Liver (tissue), 9 donors: ENCODE results near the gene ZNF284. TPM values are rescaled to one million over a fixed set of nuclear protein-coding genes. Genes with fewer than 3 reads are reported as not detected.
A peak's percentile ranks its signal among the peaks of the same experiment; 100 is the strongest.

ENCODE experiments used
- DNase-seq: peaks from one replicate; pipeline ENCODE4 v3.0.0-alpha.2; 2017; ENCODE audit warnings: low spot score
- H3K27ac ChIP-seq, 2 donors: one replicate each; pipeline ENCODE4 v1.7.0; 2013; ENCODE audit warnings: inconsistent platforms in 2 of 2, low read length in 2 of 2, control low read depth in 1 of 2, low read depth in 1 of 2, mild to moderate bottlenecking in 1 of 2
- H3K27me3 ChIP-seq, 4 donors: one replicate each; pipeline versions ENCODE4 v1.6.1 to v1.7.0; 2013; ENCODE audit warnings: low read length in 3 of 4, inconsistent platforms in 1 of 4, mild to moderate bottlenecking in 1 of 4, moderate library complexity in 1 of 4; ENCODE audit not compliant: control insufficient read depth in 4 of 4, insufficient read depth in 4 of 4
- H3K36me3 ChIP-seq, 4 donors: one replicate each; pipeline versions ENCODE4 v1.6.1 to v1.7.0; 2013; ENCODE audit warnings: low read length in 3 of 4, mild to moderate bottlenecking in 3 of 4, low read depth in 1 of 4, moderate library complexity in 1 of 4; ENCODE audit not compliant: control insufficient read depth in 4 of 4, insufficient read depth in 3 of 4
- H3K4me1 ChIP-seq, 4 donors: one replicate each; pipeline versions ENCODE4 v1.6.1 to v1.7.0; 2013; ENCODE audit warnings: low read length in 3 of 4, mild to moderate bottlenecking in 3 of 4, moderate library complexity in 1 of 4; ENCODE audit not compliant: control insufficient read depth in 4 of 4, insufficient read depth in 4 of 4
- H3K4me3 ChIP-seq, 3 donors: one replicate each; pipeline versions ENCODE4 v1.6.1 to v1.7.0; 2013; ENCODE audit warnings: low read length in 3 of 3, control low read depth in 1 of 3, low read depth in 1 of 3, mild to moderate bottlenecking in 1 of 3
- H3K9ac ChIP-seq, 2 donors: one replicate each; pipeline ENCODE4 v1.7.0; 2013; ENCODE audit warnings: low read length in 2 of 2, mild to moderate bottlenecking in 2 of 2, moderate library complexity in 2 of 2, control low read depth in 1 of 2, low read depth in 1 of 2
- H3K9me3 ChIP-seq, 4 donors: one replicate each; pipeline versions ENCODE4 v1.6.1 to v1.7.0; 2013; ENCODE audit warnings: low read length in 3 of 4; ENCODE audit not compliant: control insufficient read depth in 4 of 4
- ATF3 ChIP-seq: IDR thresholded peaks from 2 replicates; pipeline ENCODE4 v1.6.1; 2016; ENCODE audit warnings: antibody characterized with exemption
- CTCF ChIP-seq: fragments of 150-350 bp; IDR thresholded peaks from 2 replicates; pipeline ENCODE4 v1.5.1; 2017; ENCODE audit warnings: improper control_type of control experiment, low read depth, low read length; ENCODE audit not compliant: missing input control
- EGR1 ChIP-seq, 2 donors: IDR thresholded peaks; 2 replicates each; pipeline ENCODE4 v1.6.1; 2016 to 2018; ENCODE audit warnings: antibody characterized with exemption in 2 of 2, low read depth in 2 of 2
- FOXA1 ChIP-seq: IDR thresholded peaks from 2 replicates; pipeline ENCODE4 v1.6.1; 2016; ENCODE audit warnings: antibody characterized with exemption
- FOXA2 ChIP-seq: IDR thresholded peaks from 2 replicates; pipeline ENCODE4 v1.6.1; 2016; ENCODE audit warnings: antibody characterized with exemption
- GABPA ChIP-seq, 2 donors: IDR thresholded peaks in 1 of 2; conservative IDR thresholded peaks in 1 of 2; 2 replicates each; pipeline ENCODE4 v1.6.1; 2016; ENCODE audit warnings: antibody characterized with exemption in 2 of 2, mild to moderate bottlenecking in 1 of 2, moderate library complexity in 1 of 2
- HNF4A ChIP-seq, 2 donors: conservative IDR thresholded peaks; 2 replicates each; pipeline ENCODE4 v1.6.1; 2016; ENCODE audit warnings: antibody characterized with exemption in 2 of 2, mild to moderate bottlenecking in 2 of 2
- HNF4G ChIP-seq: IDR thresholded peaks from 2 replicates; pipeline ENCODE4 v1.6.1; 2016; ENCODE audit warnings: antibody characterized with exemption
- JUND ChIP-seq, 2 donors: IDR thresholded peaks; 2 replicates each; pipeline ENCODE4 v1.6.1; 2016; ENCODE audit warnings: antibody characterized with exemption in 2 of 2
- NR2F2 ChIP-seq: IDR thresholded peaks from 2 replicates; pipeline ENCODE4 v1.6.1; 2016; ENCODE audit warnings: antibody characterized with exemption
- RAD21 ChIP-seq, 2 donors: IDR thresholded peaks; 2 replicates each; pipeline ENCODE4 v1.6.1; 2016; ENCODE audit warnings: antibody characterized with exemption in 2 of 2, mild to moderate bottlenecking in 2 of 2
- RXRA ChIP-seq, 2 donors: IDR thresholded peaks; 2 replicates each; pipeline ENCODE4 v1.6.1; 2017 to 2018; ENCODE audit warnings: antibody characterized with exemption in 2 of 2, mild to moderate bottlenecking in 1 of 2
- SP1 ChIP-seq: IDR thresholded peaks from 2 replicates; pipeline ENCODE4 v1.6.1; 2018; ENCODE audit warnings: antibody characterized with exemption, mild to moderate bottlenecking
- TAF1 ChIP-seq: conservative IDR thresholded peaks from 2 replicates; pipeline ENCODE4 v1.6.1; 2016; ENCODE audit warnings: antibody characterized with exemption, mild to moderate bottlenecking
- YY1 ChIP-seq: IDR thresholded peaks from 2 replicates; pipeline ENCODE4 v1.6.1; 2016; ENCODE audit warnings: antibody characterized with exemption, mild to moderate bottlenecking
- WGBS: extraction: QIAGEN DNeasy Blood & Tissue Kit; methylation state at CpG from one replicate; pipeline ENCODE4 v1.1.7; 2013; 5-methylcytosine and 5-hydroxymethylcytosine counted together
- polyA plus RNA-seq, 2 donors: library from polyadenylated mRNA; stranded (reverse) in 1 of 2; unstranded in 1 of 2; fragments of 200-250 nt in 1 of 2; fragments of >200 nt in 1 of 2; fragmentation: Nextera tagmentation in 1 of 2; extraction: Ambion mirVana in 1 of 2; gene quantifications; one replicate each; pipeline versions ENCODE4 v1.2.1 to v1.2.3, GENCODE V29; 2013 to 2015
- total RNA-seq, 2 donors: library from RNA; depleted of rRNA; stranded (reverse); fragments of >200 nt; gene quantifications; one replicate each; pipeline ENCODE4 v1.2.3, GENCODE V29; 2014
- TF ChIP-seq, protein P1 (sequence below): IDR thresholded peaks from 2 replicates; pipeline ENCODE4 v1.6.1; 2016; ENCODE audit warnings: antibody characterized with exemption
- TF ChIP-seq, protein P2 (sequence below): IDR thresholded peaks from 2 replicates; pipeline ENCODE4 v1.6.1; 2016; ENCODE audit warnings: antibody characterized with exemption, mild to moderate bottlenecking
- donor health status: healthy.
- donor health status: healthy.
- donor health status: healthy.
- donor health status: healthy.
- donor health status: healthy.

Gene ZNF284
- total and polyA plus RNA-seq, 4 donors, result 0.32 to 1.0 (median 0.61) TPM

- H3K27ac ChIP-seq, result no peak overlapping the region
- DNase-seq, result no peak
- H3K9ac ChIP-seq, result no peak overlapping the region
- H3K4me3 ChIP-seq, result peak overlapping the region in 2 of 3 donors; percentile 39 to 57
- TF ChIP-seq TAF1 (no peak), SP1 (no peak), FOXA1 (no peak), RXRA (IDR thresholded peaks at IDR 0.05) (no peak), YY1 (no peak), GABPA (IDR thresholded peaks at IDR 0.05 in 1 of 2, conservative IDR thresholded peaks at IDR 0.05 in 1 of 2) (no peak), EGR1 (IDR thresholded peaks at IDR 0.05; ENCODE audit: low read depth in 2 of 2) (no peak), FOXA2 (no peak), HNF4G (no peak), NR2F2 (no peak), ATF3 (no peak), HNF4A (conservative IDR thresholded peaks at IDR 0.05) (no peak), CTCF (no peak), RAD21 (IDR thresholded peaks at IDR 0.05) (no peak)
- TF ChIP-seq, protein P1, sequence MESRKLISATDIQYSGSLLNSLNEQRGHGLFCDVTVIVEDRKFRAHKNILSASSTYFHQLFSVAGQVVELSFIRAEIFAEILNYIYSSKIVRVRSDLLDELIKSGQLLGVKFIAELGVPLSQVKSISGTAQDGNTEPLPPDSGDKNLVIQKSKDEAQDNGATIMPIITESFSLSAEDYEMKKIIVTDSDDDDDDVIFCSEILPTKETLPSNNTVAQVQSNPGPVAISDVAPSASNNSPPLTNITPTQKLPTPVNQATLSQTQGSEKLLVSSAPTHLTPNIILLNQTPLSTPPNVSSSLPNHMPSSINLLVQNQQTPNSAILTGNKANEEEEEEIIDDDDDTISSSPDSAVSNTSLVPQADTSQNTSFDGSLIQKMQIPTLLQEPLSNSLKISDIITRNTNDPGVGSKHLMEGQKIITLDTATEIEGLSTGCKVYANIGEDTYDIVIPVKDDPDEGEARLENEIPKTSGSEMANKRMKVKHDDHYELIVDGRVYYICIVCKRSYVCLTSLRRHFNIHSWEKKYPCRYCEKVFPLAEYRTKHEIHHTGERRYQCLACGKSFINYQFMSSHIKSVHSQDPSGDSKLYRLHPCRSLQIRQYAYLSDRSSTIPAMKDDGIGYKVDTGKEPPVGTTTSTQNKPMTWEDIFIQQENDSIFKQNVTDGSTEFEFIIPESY, result no peak
- TF ChIP-seq, protein P2, sequence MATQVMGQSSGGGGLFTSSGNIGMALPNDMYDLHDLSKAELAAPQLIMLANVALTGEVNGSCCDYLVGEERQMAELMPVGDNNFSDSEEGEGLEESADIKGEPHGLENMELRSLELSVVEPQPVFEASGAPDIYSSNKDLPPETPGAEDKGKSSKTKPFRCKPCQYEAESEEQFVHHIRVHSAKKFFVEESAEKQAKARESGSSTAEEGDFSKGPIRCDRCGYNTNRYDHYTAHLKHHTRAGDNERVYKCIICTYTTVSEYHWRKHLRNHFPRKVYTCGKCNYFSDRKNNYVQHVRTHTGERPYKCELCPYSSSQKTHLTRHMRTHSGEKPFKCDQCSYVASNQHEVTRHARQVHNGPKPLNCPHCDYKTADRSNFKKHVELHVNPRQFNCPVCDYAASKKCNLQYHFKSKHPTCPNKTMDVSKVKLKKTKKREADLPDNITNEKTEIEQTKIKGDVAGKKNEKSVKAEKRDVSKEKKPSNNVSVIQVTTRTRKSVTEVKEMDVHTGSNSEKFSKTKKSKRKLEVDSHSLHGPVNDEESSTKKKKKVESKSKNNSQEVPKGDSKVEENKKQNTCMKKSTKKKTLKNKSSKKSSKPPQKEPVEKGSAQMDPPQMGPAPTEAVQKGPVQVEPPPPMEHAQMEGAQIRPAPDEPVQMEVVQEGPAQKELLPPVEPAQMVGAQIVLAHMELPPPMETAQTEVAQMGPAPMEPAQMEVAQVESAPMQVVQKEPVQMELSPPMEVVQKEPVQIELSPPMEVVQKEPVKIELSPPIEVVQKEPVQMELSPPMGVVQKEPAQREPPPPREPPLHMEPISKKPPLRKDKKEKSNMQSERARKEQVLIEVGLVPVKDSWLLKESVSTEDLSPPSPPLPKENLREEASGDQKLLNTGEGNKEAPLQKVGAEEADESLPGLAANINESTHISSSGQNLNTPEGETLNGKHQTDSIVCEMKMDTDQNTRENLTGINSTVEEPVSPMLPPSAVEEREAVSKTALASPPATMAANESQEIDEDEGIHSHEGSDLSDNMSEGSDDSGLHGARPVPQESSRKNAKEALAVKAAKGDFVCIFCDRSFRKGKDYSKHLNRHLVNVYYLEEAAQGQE, result no peak
- 93% methylated on average over 1 of the region's 1 CpG for WGBS
- H3K4me1 ChIP-seq, result no peaks in the 10 kb centered on the region
- H3K27me3 ChIP-seq, result no peaks in the 10 kb centered on the region
- H3K36me3 ChIP-seq, result peaks cover 16 to 86% (median 70%) of the 10 kb centered on the region in 4 donors
- H3K9me3 ChIP-seq, result peaks cover 8 to 65% (median 59%) of the 10 kb centered on the region in 4 donors
These were observed 10.9 kb upstream of the ZNF284 start for GRCh38 chr19:44061038-44061437.

- H3K36me3 ChIP-seq, result peaks cover 13 to 55% (median 51%) of the 10 kb centered on the region in 4 donors
- peak overlapping the region in 2 of 3 donors; percentile 68 to 78 for H3K4me3 ChIP-seq
- no peaks in the 10 kb centered on the region for H3K27me3 ChIP-seq
- no peak for DNase-seq
- no peaks in the 10 kb centered on the region for H3K4me1 ChIP-seq
- no peak overlapping the region for H3K27ac ChIP-seq
- TF ChIP-seq SP1 (no peak), JUND (IDR thresholded peaks at IDR 0.05) (no peak)
- 82% methylated on average over 3 of the region's 3 CpGs for WGBS
- H3K9me3 ChIP-seq, result peaks cover 35 to 69% (median 58%) of the 10 kb centered on the region in 4 donors
- no peak overlapping the region for H3K9ac ChIP-seq
These were observed 5.7 kb upstream of the ZNF284 start for GRCh38 chr19:44066305-44066704.
